ENCODE measurements around the gene TSSC4. TPM values are rescaled to one million over a fixed set of nuclear protein-coding genes. Genes with fewer than 3 reads are reported as not detected.

Gene TSSC4
- total and polyA plus RNA-seq, 2 of the 13 experiments (the other 11 are each of a cell fraction or from before 2014, with no cell fraction given): 16.2 to 58.6 TPM

GRCh38 chr11:2432171-2432621, 31.6 kb downstream of the TSSC4 start:
- Histone ChIP-seq H3K4me3 (replicated peaks in 1 of 3; ENCODE audit: insufficient read depth in 1 of 3, low read depth in 2 of 3, low read length in 3 of 3) (no peak overlapping the region), H2AFZ (ENCODE audit: low read length) (no peak overlapping the region), H3K79me2 (ENCODE audit: insufficient read depth, low read length) (no peaks in the 10 kb centered on the region), H3K4me1 (ENCODE audit: insufficient read depth, low read length) (no peaks in the 10 kb centered on the region), H3K9ac (ENCODE audit: insufficient read depth, low read depth, low read length) (no peak overlapping the region), H3K4me2 (ENCODE audit: low read depth, low read length) (no peak overlapping the region), H3K9me3 (ENCODE audit: low read length) (no peaks in the 10 kb centered on the region), H3K27me3 (ENCODE audit: control insufficient read depth in 1 of 2, insufficient read depth in 2 of 2, low read length in 2 of 2) (peaks cover 8 to 61% of the 10 kb centered on the region in 2 experiments; a peak in 3 of 5 replicates), H3K36me3 (replicated peaks in 1 of 2; ENCODE audit: control insufficient read depth in 1 of 2, insufficient read depth in 2 of 2, low read length in 2 of 2) (no peaks in the 10 kb centered on the region), H3K27ac (ENCODE audit: extremely low read length, insufficient read depth, low read length) (no peak overlapping the region), H4K20me1 (ENCODE audit: insufficient read depth, low read length) (no peaks in the 10 kb centered on the region)
- CTCF ChIA-PET (ENCODE audit: low intra/inter-chr PET ratio, low total read pairs): no interaction called here
- intact Hi-C loops (cut with micrococcal nuclease; ENCODE audit: unreplicated experiment) (no loop called here), in situ Hi-C loops (cut with HindIII; ENCODE audit: extremely low pct_ligation_motif_present, low pct_unique_long_range_greater_than_20kb) (loop anchor here (5.0 kb wide), 1 partner anchor 465 kb away; no protein-coding TSS in a partner anchor)
- no CpG with 5 or more reads among the region's 15 CpGs for WGBS (ENCODE audit: low lambda C conversion rate)
- DNase-seq (ENCODE audit: low spot score) (no peak), ATAC-seq (no peak), FAIRE-seq (no peak)
- BruUV-seq (replicated peaks): no TSS peak
- POLR2A ChIA-PET: no interaction called here
- TF ChIP-seq HMGXB3 (CRISPR knock-in tag; IDR thresholded peaks at IDR 0.05; ENCODE audit: borderline replicate concordance) (no peak), FOXK1 (CRISPR knock-in tag; IDR thresholded peaks at IDR 0.05; ENCODE audit: borderline replicate concordance, low read depth) (no peak), ARNT (IDR thresholded peaks at IDR 0.05) (no peak), ZNF816 (CRISPR knock-in tag; IDR thresholded peaks at IDR 0.05; ENCODE audit: borderline replicate concordance) (no peak), ZNF460 (CRISPR knock-in tag; IDR thresholded peaks at IDR 0.05; ENCODE audit: borderline replicate concordance) (no peak), ZSCAN9 (CRISPR knock-in tag; IDR thresholded peaks at IDR 0.05; ENCODE audit: borderline replicate concordance) (no peak), ERF (CRISPR knock-in tag; IDR thresholded peaks at IDR 0.05) (no peak), DMAP1 (CRISPR knock-in tag; IDR thresholded peaks at IDR 0.05) (no peak), TGIF2 (CRISPR knock-in tag; IDR thresholded peaks at IDR 0.05) (no peak), ZNF263 (CRISPR knock-in tag; IDR thresholded peaks at IDR 0.05) (no peak), HOXD1 (CRISPR knock-in tag; IDR thresholded peaks at IDR 0.05) (no peak), MLX (CRISPR knock-in tag; IDR thresholded peaks at IDR 0.05) (no peak), ZNF275 (CRISPR knock-in tag; IDR thresholded peaks at IDR 0.05; ENCODE audit: borderline replicate concordance) (no peak), HNRNPL (IDR thresholded peaks at IDR 0.05; ENCODE audit: low read depth, low read length) (no peak), ZFP90 (CRISPR knock-in tag; IDR thresholded peaks at IDR 0.05; ENCODE audit: borderline replicate concordance) (no peak)

All from HepG2 (cell line).